GM18502 (cell line): ENCODE measurements around the gene LEFTY2.
"Not testable (repeated sequence)": the region's sequence is repeated elsewhere in the genome, so short reads cannot be mapped to it uniquely, and the experiment has no call there.

Source experiments
- ATAC-seq: cut with Tn5 transposase; IDR thresholded peaks from one replicate; pipeline ENCODE4 v1.9.1; 2021; ENCODE audit warnings: mild to moderate bottlenecking; ENCODE audit not compliant: unreplicated experiment, poor library complexity

The LEFTY2 gene

DNA sequence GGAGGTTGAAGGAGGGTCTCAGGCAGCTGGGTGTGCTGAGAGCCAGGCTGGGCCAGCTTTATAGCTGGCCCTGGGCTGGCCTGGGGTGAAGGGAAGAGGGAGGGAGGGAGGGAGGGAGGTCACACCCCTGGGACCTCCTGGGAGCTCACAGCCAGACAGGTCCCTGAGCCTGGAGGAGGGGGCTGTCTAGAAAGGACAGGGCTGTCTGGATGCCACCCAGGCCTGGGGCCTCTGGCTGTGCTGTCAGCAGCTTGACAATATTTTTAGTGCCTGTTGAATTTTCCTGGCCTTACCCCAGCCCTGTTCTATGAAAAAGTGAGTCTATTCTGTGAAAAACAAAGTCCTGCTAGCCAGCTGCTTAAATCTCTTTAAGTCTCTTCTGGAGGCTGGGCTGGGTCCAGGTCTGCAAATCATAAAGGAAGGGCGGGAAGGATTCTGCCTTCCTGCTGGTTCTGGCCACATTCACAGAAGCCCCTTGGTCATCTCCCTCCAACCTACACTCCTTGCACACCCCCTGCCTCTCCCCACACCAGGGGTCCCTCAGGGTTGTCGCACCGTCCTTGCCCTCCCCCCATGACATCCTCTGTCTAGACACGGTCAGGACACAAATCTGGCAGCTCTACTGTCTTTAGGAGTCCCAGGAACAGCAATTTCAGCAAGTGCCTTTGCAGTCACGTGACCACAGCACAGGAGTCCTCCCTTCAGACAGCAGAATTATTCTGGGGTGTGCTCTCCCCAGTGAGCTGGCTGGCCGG is at the start of gene LEFTY2:
Gene LEFTY2 (minus strand): TSS at position 34 of the 755 bp plus-strand sequence. CDS start 80 bp downstream, outside the sequence.
- ATAC-seq = no peak

- ATAC-seq = no peak
Measured at GRCh38 chr1:225987491-225988316, 46.7 kb upstream of the LEFTY2 start.

DNA sequence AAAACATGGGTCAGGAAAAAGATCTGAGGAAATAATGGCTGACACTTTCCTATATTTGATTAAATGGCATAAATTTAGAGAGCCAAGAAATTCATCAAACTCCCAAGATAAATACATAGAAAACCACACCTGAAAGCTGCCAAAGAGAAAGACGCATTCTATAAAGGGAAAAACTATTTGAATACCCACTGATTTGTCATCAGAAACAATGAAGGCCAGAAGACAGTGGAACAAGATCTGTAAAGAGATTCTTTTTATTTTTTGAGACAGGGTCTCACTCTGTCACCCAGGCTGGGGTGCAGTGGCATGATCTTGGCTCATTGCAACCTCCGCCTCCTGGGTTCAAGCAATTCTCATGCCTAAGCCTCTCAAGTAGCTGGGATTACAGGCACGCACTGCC is 40.7 kb upstream of the LEFTY2 start:
- no peak for ATAC-seq

DNA sequence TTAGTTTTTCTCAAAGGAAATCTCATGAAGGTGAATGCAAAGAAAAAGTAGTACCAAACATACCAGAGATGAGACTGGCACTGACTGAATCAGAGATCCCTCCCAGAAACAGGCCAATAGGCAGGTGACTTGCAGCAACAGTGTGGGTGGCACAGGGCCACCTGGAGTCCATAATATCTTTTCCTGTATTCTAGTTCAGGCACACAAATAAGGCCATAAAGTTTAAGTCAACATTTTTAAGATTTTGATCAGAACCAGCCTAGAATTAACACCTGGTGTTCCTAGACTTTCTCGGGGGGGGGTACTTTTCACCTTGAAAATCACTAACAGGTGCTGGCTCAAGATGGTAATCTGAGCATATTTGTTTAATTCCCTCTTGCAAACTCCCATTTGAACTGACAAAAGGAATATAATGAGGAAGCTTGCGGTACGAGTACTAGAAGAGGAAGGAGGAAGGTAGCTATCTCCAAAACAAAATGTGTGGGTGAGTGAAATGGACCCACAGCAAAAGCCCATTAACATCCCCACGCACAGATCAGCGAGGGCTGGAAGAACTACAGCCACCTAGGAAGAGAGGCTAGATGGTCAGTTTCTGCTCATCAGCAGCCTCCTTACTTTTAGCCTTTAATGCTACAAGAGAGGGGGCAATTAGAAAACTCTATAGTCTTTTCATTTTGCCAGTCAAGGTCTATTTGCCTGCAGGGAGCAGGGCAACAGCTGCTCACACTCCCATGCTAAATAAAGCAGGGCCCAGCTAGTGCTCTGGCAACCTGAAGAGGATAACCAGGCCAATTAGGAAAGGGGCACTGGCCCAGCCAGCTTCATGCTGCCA is 39.2 kb upstream of the LEFTY2 start:
- no peak for ATAC-seq

- ATAC-seq = no peak
Measured at GRCh38 chr1:225979421-225979820, 38.4 kb upstream of the LEFTY2 start.

GRCh38 chr1:225977937-225978748 is 37.1 kb upstream of the LEFTY2 start:
- ATAC-seq = peak; percentile 75

- ATAC-seq = not testable (repeated sequence)
Measured at GRCh38 chr1:225975146-225975545, 34.1 kb upstream of the LEFTY2 start.

GRCh38 chr1:225974454-225974853 is 33.4 kb upstream of the LEFTY2 start:
- no peak for ATAC-seq

DNA sequence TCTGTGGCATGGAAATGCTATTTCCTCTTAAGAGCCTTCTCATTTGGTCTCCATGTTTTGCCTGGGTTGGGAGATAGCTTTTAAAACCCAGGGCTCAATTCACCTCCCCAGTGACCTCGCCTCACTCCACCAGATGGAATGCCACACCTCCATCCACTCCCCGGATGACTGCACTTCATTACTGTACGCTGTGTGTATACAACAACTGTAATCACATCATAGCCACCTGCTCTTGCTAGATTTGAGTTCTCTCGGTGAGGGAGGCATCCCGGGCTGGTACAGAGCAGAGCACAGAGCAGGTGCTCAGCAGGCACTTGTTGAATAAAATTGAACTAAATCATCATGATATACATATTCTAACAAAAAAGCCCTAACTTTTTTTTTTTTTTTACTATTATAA is 32.1 kb upstream of the LEFTY2 start:
- no peak for ATAC-seq

- ATAC-seq = no peak
Measured at GRCh38 chr1:225972344-225973152, 31.5 kb upstream of the LEFTY2 start.

GRCh38 chr1:225970592-225971157 is 29.7 kb upstream of the LEFTY2 start:
- not testable (repeated sequence) for ATAC-seq

DNA sequence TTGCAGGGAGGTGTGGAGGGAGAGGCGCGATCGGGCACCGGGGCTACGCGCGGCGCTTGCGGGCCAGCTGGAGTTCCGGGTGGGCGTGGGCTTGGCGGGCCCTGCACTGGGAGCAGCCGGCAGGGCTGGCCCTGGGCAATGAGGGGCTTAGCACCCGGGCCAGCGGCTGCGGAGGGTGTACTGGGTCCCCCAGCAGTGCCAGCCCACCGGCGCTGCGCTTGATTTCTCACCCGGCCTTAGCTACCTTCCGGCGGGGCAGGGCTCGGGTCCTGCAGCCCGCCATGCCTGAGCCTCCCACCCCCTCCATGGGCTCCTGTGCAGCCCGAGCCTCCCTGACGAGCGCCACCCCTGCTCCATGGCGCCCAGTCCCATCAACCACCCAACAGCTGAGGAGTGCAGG is 28.7 kb upstream of the LEFTY2 start:
- ATAC-seq = not testable (repeated sequence)

DNA sequence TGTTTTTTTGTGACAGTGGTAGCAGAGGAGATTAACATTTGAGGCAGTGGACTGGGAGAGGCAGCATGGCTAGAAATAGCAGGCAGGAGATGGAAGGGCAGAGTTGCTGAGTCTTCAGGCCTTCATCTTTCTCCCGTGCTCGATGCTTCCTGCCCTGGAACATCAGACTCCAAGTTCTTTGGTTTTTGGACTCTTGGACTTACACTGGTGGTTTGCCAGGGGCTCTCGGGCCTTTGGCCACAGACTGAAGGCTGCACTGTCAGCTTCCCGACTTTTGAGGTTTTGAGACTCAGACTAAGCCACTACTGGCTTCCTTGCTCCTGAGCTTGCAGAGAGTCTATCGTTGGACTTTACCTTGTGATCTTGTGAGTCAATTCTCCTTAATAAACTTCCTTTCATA is 24.2 kb upstream of the LEFTY2 start:
- no peak for ATAC-seq

DNA sequence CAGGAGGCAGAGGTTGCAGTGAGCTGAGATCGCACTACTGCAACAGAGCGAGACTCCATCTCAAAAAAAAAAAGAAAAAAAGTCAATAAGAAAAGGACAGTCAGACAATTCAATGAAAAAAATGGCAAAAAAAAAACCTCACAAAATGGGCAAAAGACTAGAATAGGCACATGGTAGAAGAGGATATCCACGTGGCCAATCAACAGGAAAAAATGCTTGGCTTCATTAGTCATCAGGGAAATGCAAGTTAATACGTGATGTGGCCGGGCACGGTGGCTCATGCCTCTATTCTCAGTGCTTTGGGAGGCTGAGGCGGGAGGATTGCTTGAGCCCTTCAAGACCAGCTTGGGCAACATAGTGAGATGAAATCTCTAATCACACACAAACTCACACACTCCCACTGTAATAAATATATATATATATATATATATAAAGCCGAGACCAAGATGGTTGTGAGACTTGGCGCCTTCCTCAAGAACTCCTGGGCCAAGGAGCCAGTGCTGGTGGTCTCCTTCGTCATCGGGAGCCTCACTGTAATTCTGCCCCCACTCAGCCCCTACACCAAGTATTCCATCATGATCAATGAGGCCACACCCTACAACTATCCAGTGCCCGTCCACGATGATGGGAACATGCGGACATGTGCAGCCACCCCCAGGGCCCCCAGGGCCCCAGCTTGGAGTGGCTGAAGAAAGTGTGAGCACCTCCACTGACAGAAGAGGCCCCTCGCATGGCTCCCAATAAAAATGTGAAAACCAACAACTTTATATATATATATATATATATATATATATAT is 22.9 kb upstream of the LEFTY2 start:
- no peak for ATAC-seq

DNA sequence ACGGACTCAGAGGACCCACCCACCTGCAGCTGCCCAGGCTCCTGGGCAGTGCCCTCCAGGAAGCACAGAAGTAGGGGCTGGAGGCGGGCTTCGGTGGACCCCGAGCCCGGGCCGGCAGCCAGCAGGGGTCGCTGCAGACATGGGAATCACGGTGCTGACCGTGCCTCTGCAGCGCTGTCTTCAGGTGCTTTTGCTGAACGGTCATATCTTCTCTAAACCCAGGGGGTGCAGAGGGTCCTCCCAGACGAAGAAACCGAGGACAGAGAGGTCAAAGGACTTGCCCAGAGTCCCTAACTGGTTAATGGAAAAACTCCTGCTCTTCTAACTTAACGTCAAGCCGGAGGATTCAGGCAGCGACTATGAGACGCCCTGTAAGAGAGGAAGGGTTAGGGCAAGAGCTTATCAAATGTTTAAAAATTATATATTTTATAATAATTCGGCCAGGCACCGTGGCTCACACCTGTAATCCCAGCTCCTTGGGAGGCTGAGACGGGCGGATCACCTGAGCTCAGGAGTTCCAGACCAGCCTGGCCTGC is 21.5 kb upstream of the LEFTY2 start:
- peak; percentile 75 for ATAC-seq

- no peak for ATAC-seq
Measured at GRCh38 chr1:225961659-225962439, 20.8 kb upstream of the LEFTY2 start.

DNA sequence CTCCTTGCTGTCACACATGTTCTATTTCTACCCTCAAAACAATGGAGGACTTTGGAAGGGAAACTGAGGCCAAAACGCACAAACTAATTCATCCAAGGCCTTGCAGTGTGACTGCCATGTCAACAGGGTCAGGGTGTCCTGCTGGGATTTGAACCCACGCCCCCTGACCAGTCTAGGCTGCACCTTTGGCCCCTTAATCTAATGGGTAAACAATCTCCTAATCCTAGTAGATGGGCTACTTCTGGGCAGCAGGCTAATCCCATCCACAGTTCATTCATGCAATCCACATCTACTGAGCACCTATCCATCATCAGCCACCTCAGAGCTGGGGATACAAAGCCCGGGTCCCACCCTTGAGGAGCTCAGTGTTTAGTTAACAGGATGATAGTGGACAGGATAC is 17.0 kb upstream of the LEFTY2 start:
- ATAC-seq = no peak
